ENCODE measurements around the gene LILRA2. TPM values are rescaled to one million over a fixed set of nuclear protein-coding genes. Genes with fewer than 3 reads are reported as not detected.
"Not testable (repeated sequence)": the region's sequence is repeated elsewhere in the genome, so short reads cannot be mapped to it uniquely, and the experiment has no call there.

Gene LILRA2
- polyA plus RNA-seq, 4 donors, result 0.34 to 1.1 (median 1.1) TPM; not detected in 1

DNA sequence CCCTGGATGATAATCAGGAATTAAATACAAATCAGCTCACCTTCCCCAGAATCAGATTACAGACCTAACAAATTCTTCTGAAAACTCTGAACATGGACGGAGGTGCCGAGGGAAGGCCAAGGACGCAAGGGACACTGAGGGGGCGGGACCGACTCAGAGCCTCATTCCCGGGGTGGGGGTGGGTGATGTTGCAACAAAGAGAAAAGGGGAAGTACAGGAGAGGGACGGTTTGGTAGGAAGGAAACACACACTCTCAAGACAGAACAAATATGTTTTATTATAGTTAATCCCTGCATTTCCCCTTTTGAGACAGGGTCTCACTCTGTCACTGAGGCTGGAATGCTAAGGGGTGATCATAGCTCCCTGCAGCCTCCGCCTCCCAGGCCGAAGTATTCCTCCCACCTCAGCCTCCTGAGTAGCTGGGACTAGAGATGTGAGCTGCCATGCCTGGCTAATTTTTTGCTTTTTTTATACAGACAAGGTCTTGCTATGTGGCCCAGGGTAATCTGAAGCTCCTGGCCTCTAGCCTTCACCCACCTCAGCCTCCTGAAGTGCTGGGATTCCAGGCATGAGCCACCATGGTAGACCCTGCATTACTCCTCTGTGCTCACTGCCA, 786 bp upstream of the LILRA2 start:
- Histone ChIP-seq H3K27me3 (ENCODE audit: control insufficient read depth in 3 of 3, insufficient read depth in 3 of 3, low read length in 3 of 3) (no peaks in the 10 kb centered on the region), H3K36me3 (ENCODE audit: control insufficient read depth in 3 of 3, insufficient read depth in 2 of 3, low read depth in 1 of 3, low read length in 3 of 3) (no peaks in the 10 kb centered on the region), H3K27ac (ENCODE audit: low read depth in 1 of 3, low read length in 2 of 3) (no peak overlapping the region), H3K4me3 (ENCODE audit: low read depth in 1 of 3, low read length in 3 of 3) (no peak overlapping the region), H3K4me1 (ENCODE audit: control insufficient read depth in 3 of 3, insufficient read depth in 2 of 3, low read depth in 1 of 3, low read length in 2 of 3) (no peaks in the 10 kb centered on the region), H3K9me3 (ENCODE audit: control insufficient read depth in 2 of 2, insufficient read depth in 1 of 2, low read depth in 1 of 2, low read length in 1 of 2) (peaks cover 0 to 2% of the 10 kb centered on the region in 2 donors)
- FAIRE-seq (no peak), DNase-seq (no peak)
- 46 to 58% (median 54%) methylated on average over 9 of the region's 9 CpGs for whole genome bisulfite sequencing, 3 donors

GRCh38 chr19:54574051-54574450, 461 bp downstream of the LILRA2 start:
- 24 to 33% (median 30%) methylated on average over 4 of the region's 4 CpGs for WGBS, 3 donors
- FAIRE-seq, result no peak
- Histone ChIP-seq H3K4me1 (ENCODE audit: control insufficient read depth in 3 of 3, insufficient read depth in 2 of 3, low read depth in 1 of 3, low read length in 2 of 3) (no peaks in the 10 kb centered on the region), H3K36me3 (ENCODE audit: control insufficient read depth in 3 of 3, insufficient read depth in 2 of 3, low read depth in 1 of 3, low read length in 3 of 3) (no peaks in the 10 kb centered on the region), H3K27me3 (ENCODE audit: control insufficient read depth in 3 of 3, insufficient read depth in 3 of 3, low read length in 3 of 3) (no peaks in the 10 kb centered on the region), H3K9me3 (ENCODE audit: control insufficient read depth in 2 of 2, insufficient read depth in 1 of 2, low read depth in 1 of 2, low read length in 1 of 2) (peaks cover 0 to 2% of the 10 kb centered on the region in 2 donors), H3K27ac (ENCODE audit: low read depth in 1 of 3, low read length in 2 of 3) (no peak overlapping the region), H3K4me3 (ENCODE audit: low read depth in 1 of 3, low read length in 3 of 3) (no peak overlapping the region)
- no peak for DNase-seq

GRCh38 chr19:54574527-54575056, 1.0 kb downstream of the LILRA2 start:
- FAIRE-seq (no peak), DNase-seq (no peak)
- Histone ChIP-seq H3K36me3 (ENCODE audit: control insufficient read depth in 3 of 3, insufficient read depth in 2 of 3, low read depth in 1 of 3, low read length in 3 of 3) (no peaks in the 10 kb centered on the region), H3K4me3 (ENCODE audit: low read depth in 1 of 3, low read length in 3 of 3) (no peak overlapping the region), H3K27ac (ENCODE audit: low read depth in 1 of 3, low read length in 2 of 3) (no peak overlapping the region), H3K9me3 (ENCODE audit: control insufficient read depth in 2 of 2, insufficient read depth in 1 of 2, low read depth in 1 of 2, low read length in 1 of 2) (peaks cover 0 to 2% of the 10 kb centered on the region in 2 donors), H3K27me3 (ENCODE audit: control insufficient read depth in 3 of 3, insufficient read depth in 3 of 3, low read length in 3 of 3) (no peaks in the 10 kb centered on the region), H3K4me1 (ENCODE audit: control insufficient read depth in 3 of 3, insufficient read depth in 2 of 3, low read depth in 1 of 3, low read length in 2 of 3) (no peaks in the 10 kb centered on the region)
- WGBS, 3 donors, result 62 to 72% (median 72%) methylated on average over 12 of the region's 12 CpGs

DNA sequence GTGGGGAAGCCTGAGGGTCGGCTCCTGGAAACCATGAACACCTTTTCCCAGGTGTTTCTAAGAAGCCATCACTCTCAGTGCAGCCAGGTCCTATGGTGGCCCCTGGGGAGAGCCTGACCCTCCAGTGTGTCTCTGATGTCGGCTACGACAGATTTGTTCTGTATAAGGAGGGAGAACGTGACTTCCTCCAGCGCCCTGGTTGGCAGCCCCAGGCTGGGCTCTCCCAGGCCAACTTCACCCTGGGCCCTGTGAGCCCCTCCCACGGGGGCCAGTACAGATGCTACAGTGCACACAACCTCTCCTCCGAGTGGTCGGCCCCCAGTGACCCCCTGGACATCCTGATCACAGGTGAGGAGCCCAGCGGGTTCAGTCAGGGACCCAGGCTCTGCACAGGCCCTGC, 1.6 kb downstream of the LILRA2 start:
- not testable (repeated sequence) for DNase-seq, FAIRE-seq

DNA sequence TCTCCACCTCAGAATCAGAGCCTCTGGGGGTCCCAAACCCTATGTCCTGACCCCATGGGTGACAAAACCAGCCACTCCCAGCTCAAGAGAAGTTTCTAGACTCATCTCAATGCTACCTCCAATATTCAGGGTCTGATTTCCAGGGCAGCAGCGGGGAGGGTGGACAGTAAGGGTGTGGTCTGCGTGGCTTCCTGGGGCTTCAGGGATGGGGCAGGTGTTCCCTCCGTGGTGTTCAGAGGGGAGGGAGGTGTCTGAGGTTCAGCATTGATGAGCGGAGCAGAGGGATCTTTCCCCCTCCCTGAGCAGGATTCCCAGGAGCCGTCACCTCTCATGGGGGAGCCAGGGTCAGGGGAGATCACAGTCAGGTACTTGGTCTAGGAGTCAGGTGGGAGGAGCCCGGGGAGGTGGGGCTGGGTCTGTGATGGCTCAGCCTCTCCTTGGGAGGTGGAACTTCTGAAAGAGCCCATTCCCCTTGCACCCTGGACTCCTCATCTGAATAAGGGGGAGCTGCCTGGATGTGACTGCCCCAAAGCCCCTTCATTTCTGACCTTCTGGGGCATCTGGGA, 2.9 kb downstream of the LILRA2 start:
- Histone ChIP-seq H3K27me3 (ENCODE audit: control insufficient read depth in 3 of 3, insufficient read depth in 3 of 3, low read length in 3 of 3) (no peaks in the 10 kb centered on the region), H3K9me3 (ENCODE audit: control insufficient read depth in 2 of 2, insufficient read depth in 1 of 2, low read depth in 1 of 2, low read length in 1 of 2) (no peaks in the 10 kb centered on the region), H3K4me3 (ENCODE audit: low read depth in 1 of 3, low read length in 3 of 3) (no peak overlapping the region), H3K4me1 (ENCODE audit: control insufficient read depth in 3 of 3, insufficient read depth in 2 of 3, low read depth in 1 of 3, low read length in 2 of 3) (no peaks in the 10 kb centered on the region), H3K36me3 (ENCODE audit: control insufficient read depth in 3 of 3, insufficient read depth in 2 of 3, low read depth in 1 of 3, low read length in 3 of 3) (no peaks in the 10 kb centered on the region), H3K27ac (ENCODE audit: low read depth in 1 of 3, low read length in 2 of 3) (no peak overlapping the region)
- FAIRE-seq, result no peak
- DNase-seq, result no peak
- WGBS, 3 donors, result 66 to 73% (median 70%) methylated on average over 6 of the region's 6 CpGs

More for the DNA sequence above, 1.6 kb downstream of the LILRA2 start:
- not testable (repeated sequence) for H3K27ac ChIP-seq (ENCODE audit: low read depth in 1 of 3, low read length in 2 of 3); H3K4me1 ChIP-seq (ENCODE audit: control insufficient read depth in 3 of 3, insufficient read depth in 2 of 3, low read depth in 1 of 3, low read length in 2 of 3); H3K9me3 ChIP-seq (ENCODE audit: control insufficient read depth in 2 of 2, insufficient read depth in 1 of 2, low read depth in 1 of 2, low read length in 1 of 2); H3K4me3 ChIP-seq (ENCODE audit: low read depth in 1 of 3, low read length in 3 of 3); H3K27me3 ChIP-seq (ENCODE audit: control insufficient read depth in 3 of 3, insufficient read depth in 3 of 3, low read length in 3 of 3); H3K36me3 ChIP-seq (ENCODE audit: control insufficient read depth in 3 of 3, insufficient read depth in 2 of 3, low read depth in 1 of 3, low read length in 3 of 3)
- 70 to 80% (median 72%) methylated on average over 8 to 9 of the region's 9 CpGs for WGBS, 3 donors

DNA sequence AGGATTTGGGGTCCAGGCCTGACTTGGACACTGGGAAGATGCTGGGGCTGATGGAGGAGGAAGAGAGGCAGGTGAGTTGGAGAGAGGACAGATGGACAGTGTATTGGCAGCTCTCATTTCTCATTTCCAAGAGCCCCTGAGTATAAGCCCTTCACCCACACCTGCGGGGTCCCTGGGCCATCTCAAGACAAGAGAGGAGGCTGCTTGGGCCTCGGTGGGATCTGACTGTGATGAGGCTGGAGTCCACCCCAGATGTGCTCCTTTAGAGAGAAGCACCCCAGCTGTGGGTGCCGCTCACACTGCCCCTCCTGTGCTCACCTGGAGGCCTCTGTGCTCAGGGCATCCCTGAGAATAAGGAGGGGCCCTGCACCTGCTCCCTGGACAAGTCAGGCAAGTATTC, 3.7 kb downstream of the LILRA2 start:
- Histone ChIP-seq H3K36me3 (ENCODE audit: control insufficient read depth in 3 of 3, insufficient read depth in 2 of 3, low read depth in 1 of 3, low read length in 3 of 3) (no peaks in the 10 kb centered on the region), H3K4me3 (ENCODE audit: low read depth in 1 of 3, low read length in 3 of 3) (no peak overlapping the region), H3K9me3 (ENCODE audit: control insufficient read depth in 2 of 2, insufficient read depth in 1 of 2, low read depth in 1 of 2, low read length in 1 of 2) (no peaks in the 10 kb centered on the region), H3K27ac (ENCODE audit: low read depth in 1 of 3, low read length in 2 of 3) (no peak overlapping the region), H3K4me1 (ENCODE audit: control insufficient read depth in 3 of 3, insufficient read depth in 2 of 3, low read depth in 1 of 3, low read length in 2 of 3) (no peaks in the 10 kb centered on the region), H3K27me3 (ENCODE audit: control insufficient read depth in 3 of 3, insufficient read depth in 3 of 3, low read length in 3 of 3) (no peaks in the 10 kb centered on the region)
- FAIRE-seq (no peak), DNase-seq (no peak)
- 72 to 85% (median 75%) methylated on average over 2 to 3 of the region's 3 CpGs for WGBS, 3 donors

GRCh38 chr19:54578268-54578667, 4.7 kb downstream of the LILRA2 start:
- H3K9me3 ChIP-seq (ENCODE audit: control insufficient read depth in 2 of 2, insufficient read depth in 1 of 2, low read depth in 1 of 2, low read length in 1 of 2); H3K36me3 ChIP-seq (ENCODE audit: control insufficient read depth in 3 of 3, insufficient read depth in 2 of 3, low read depth in 1 of 3, low read length in 3 of 3); H3K27ac ChIP-seq (ENCODE audit: low read depth in 1 of 3, low read length in 2 of 3); H3K4me1 ChIP-seq (ENCODE audit: control insufficient read depth in 3 of 3, insufficient read depth in 2 of 3, low read depth in 1 of 3, low read length in 2 of 3); H3K27me3 ChIP-seq (ENCODE audit: control insufficient read depth in 3 of 3, insufficient read depth in 3 of 3, low read length in 3 of 3); DNase-seq; FAIRE-seq; H3K4me3 ChIP-seq (ENCODE audit: low read depth in 1 of 3, low read length in 3 of 3): not testable (repeated sequence)
- 85 to 89% (median 86%) methylated on average over 5 of the region's 5 CpGs for WGBS, 3 donors

- no peak for FAIRE-seq
- no peak overlapping the region for H3K27ac ChIP-seq (ENCODE audit: low read depth in 1 of 3, low read length in 2 of 3)
These were observed 12.8 kb downstream of the LILRA2 start for GRCh38 chr19:54586397-54586796.

More at GRCh38 chr19:54586397-54586796, 12.8 kb downstream of the LILRA2 start:
- Histone ChIP-seq H3K4me3 (ENCODE audit: low read depth in 1 of 3, low read length in 3 of 3) (no peak overlapping the region), H3K4me1 (ENCODE audit: control insufficient read depth in 3 of 3, insufficient read depth in 2 of 3, low read depth in 1 of 3, low read length in 2 of 3) (no peaks in the 10 kb centered on the region), H3K27me3 (ENCODE audit: control insufficient read depth in 3 of 3, insufficient read depth in 3 of 3, low read length in 3 of 3) (peaks cover 0 to 4% (median 0%) of the 10 kb centered on the region in 3 donors), H3K36me3 (ENCODE audit: control insufficient read depth in 3 of 3, insufficient read depth in 2 of 3, low read depth in 1 of 3, low read length in 3 of 3) (no peaks in the 10 kb centered on the region), H3K9me3 (ENCODE audit: control insufficient read depth in 2 of 2, insufficient read depth in 1 of 2, low read depth in 1 of 2, low read length in 1 of 2) (peaks cover 0 to 6% of the 10 kb centered on the region in 2 donors)
- 65 to 77% (median 73%) methylated on average over 5 of the region's 5 CpGs for WGBS, 3 donors
- no peak for DNase-seq
